ENCODE results near the gene HYAL2. TPM values are rescaled to one million over a fixed set of nuclear protein-coding genes. Genes with fewer than 3 reads are reported as not detected.
A peak's percentile ranks its signal among the peaks of the same experiment; 100 is the strongest.

Gene HYAL2
- total and polyA plus RNA-seq, 9 of the 15 experiments (the other 6 are each of a cell fraction or from before 2014, with no cell fraction given), result 0.36 to 22.7 (median 11.4) TPM; not detected in 1

DNA sequence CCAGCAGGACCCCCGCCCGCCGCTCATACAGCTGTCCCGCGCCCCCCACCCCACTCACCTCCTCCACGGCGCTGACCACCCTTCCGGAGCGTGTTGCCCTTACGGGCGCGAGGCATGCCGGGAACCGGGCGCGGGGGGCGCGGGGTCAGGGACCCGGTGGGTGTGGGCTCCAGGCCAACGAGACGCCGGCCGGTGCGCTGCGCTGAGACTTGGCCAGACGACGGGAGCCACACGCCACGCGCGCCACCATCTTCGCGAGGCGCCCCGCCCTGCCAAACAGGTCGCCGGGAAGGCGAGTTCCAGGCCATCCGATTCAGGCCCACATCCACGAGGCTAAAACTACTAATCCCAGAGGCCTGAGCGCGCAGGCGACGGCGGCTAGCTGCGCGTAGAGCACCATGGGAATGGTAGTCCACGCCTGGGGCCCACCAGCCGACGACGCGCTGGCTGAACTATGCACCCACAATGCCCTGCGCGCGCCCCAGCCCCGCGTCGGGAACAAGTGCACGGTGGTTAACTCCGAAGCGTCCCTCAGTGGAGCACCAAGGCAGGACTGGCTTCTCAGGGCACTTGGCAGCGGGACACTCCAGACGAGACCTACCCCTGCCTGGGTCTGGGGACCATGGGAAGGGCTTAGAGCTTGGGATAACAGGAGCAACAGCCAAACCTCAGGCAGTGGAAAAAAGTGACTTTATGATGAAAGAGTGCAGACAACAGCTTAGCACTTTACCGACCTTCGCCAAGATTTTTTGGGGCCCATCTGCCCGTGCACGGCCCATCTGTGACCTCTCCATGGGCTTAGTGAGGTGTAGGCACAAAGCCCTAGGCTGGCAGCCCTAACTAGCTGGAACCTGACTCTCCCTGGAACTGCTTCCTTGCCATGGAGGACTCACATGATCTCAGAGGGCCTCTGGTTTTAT lies 30.1 kb downstream of the HYAL2 start, which contains the start of gene IFRD2 (continued):
- TF ChIP-seq, protein P1, sequence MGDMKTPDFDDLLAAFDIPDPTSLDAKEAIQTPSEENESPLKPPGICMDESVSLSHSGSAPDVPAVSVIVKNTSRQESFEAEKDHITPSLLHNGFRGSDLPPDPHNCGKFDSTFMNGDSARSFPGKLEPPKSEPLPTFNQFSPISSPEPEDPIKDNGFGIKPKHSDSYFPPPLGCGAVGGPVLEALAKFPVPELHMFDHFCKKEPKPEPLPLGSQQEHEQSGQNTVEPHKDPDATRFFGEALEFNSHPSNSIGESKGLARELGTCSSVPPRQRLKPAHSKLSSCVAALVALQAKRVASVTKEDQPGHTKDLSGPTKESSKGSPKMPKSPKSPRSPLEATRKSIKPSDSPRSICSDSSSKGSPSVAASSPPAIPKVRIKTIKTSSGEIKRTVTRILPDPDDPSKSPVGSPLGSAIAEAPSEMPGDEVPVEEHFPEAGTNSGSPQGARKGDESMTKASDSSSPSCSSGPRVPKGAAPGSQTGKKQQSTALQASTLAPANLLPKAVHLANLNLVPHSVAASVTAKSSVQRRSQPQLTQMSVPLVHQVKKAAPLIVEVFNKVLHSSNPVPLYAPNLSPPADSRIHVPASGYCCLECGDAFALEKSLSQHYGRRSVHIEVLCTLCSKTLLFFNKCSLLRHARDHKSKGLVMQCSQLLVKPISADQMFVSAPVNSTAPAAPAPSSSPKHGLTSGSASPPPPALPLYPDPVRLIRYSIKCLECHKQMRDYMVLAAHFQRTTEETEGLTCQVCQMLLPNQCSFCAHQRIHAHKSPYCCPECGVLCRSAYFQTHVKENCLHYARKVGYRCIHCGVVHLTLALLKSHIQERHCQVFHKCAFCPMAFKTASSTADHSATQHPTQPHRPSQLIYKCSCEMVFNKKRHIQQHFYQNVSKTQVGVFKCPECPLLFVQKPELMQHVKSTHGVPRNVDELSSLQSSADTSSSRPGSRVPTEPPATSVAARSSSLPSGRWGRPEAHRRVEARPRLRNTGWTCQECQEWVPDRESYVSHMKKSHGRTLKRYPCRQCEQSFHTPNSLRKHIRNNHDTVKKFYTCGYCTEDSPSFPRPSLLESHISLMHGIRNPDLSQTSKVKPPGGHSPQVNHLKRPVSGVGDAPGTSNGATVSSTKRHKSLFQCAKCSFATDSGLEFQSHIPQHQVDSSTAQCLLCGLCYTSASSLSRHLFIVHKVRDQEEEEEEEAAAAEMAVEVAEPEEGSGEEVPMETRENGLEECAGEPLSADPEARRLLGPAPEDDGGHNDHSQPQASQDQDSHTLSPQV (IDR thresholded peaks at IDR 0.05), result peak; percentile 97
- TF ChIP-seq, protein P2, sequence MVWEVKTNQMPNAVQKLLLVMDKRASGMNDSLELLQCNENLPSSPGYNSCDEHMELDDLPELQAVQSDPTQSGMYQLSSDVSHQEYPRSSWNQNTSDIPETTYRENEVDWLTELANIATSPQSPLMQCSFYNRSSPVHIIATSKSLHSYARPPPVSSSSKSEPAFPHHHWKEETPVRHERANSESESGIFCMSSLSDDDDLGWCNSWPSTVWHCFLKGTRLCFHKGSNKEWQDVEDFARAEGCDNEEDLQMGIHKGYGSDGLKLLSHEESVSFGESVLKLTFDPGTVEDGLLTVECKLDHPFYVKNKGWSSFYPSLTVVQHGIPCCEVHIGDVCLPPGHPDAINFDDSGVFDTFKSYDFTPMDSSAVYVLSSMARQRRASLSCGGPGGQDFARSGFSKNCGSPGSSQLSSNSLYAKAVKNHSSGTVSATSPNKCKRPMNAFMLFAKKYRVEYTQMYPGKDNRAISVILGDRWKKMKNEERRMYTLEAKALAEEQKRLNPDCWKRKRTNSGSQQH (CRISPR knock-in tag; IDR thresholded peaks at IDR 0.05), result no peak
- TF ChIP-seq, protein P3, sequence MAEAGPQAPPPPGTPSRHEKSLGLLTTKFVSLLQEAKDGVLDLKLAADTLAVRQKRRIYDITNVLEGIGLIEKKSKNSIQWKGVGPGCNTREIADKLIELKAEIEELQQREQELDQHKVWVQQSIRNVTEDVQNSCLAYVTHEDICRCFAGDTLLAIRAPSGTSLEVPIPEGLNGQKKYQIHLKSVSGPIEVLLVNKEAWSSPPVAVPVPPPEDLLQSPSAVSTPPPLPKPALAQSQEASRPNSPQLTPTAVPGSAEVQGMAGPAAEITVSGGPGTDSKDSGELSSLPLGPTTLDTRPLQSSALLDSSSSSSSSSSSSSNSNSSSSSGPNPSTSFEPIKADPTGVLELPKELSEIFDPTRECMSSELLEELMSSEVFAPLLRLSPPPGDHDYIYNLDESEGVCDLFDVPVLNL (CRISPR knock-in tag; IDR thresholded peaks at IDR 0.05; ENCODE audit: low read depth), result no peak
- no peak for TF ChIP-seq PHB (CRISPR knock-in tag; IDR thresholded peaks at IDR 0.05)
- TF ChIP-seq ZNF436 (CRISPR knock-in tag; IDR thresholded peaks at IDR 0.05), result no peak
- TF ChIP-seq HDAC3 (IDR thresholded peaks at IDR 0.05; ENCODE audit: borderline replicate concordance, partially characterized antibody), result no peak
- peak; percentile 93 for TF ChIP-seq HMGN3 (IDR thresholded peaks at IDR 0.05; ENCODE audit: borderline replicate concordance, extremely low read depth, insufficient read length, low read depth, low read length)
- no peak for TF ChIP-seq RBM14 (IDR thresholded peaks at IDR 0.05; ENCODE audit: borderline replicate concordance, insufficient read depth, low read depth, low read length)
- no peak for TF ChIP-seq ZNF507 (tag; conservative IDR thresholded peaks at IDR 0.05)
- TF ChIP-seq HNRNPK (IDR thresholded peaks at IDR 0.05; ENCODE audit: low read depth, low read length, poor library complexity, severe bottlenecking), result no peak
- TF ChIP-seq, protein P4, sequence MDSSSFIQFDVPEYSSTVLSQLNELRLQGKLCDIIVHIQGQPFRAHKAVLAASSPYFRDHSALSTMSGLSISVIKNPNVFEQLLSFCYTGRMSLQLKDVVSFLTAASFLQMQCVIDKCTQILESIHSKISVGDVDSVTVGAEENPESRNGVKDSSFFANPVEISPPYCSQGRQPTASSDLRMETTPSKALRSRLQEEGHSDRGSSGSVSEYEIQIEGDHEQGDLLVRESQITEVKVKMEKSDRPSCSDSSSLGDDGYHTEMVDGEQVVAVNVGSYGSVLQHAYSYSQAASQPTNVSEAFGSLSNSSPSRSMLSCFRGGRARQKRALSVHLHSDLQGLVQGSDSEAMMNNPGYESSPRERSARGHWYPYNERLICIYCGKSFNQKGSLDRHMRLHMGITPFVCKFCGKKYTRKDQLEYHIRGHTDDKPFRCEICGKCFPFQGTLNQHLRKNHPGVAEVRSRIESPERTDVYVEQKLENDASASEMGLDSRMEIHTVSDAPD (CRISPR knock-in tag; IDR thresholded peaks at IDR 0.05), result no peak
- TF ChIP-seq CBFB (CRISPR knock-in tag; IDR thresholded peaks at IDR 0.05), result no peak
- TF ChIP-seq, protein P5, sequence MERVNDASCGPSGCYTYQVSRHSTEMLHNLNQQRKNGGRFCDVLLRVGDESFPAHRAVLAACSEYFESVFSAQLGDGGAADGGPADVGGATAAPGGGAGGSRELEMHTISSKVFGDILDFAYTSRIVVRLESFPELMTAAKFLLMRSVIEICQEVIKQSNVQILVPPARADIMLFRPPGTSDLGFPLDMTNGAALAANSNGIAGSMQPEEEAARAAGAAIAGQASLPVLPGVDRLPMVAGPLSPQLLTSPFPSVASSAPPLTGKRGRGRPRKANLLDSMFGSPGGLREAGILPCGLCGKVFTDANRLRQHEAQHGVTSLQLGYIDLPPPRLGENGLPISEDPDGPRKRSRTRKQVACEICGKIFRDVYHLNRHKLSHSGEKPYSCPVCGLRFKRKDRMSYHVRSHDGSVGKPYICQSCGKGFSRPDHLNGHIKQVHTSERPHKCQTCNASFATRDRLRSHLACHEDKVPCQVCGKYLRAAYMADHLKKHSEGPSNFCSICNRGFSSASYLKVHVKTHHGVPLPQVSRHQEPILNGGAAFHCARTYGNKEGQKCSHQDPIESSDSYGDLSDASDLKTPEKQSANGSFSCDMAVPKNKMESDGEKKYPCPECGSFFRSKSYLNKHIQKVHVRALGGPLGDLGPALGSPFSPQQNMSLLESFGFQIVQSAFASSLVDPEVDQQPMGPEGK (CRISPR knock-in tag; IDR thresholded peaks at IDR 0.05; ENCODE audit: borderline replicate concordance), result no peak
- no peak for TF ChIP-seq XRCC4 (IDR thresholded peaks at IDR 0.05; ENCODE audit: extremely low read depth, insufficient read depth, insufficient read length)
- TF ChIP-seq MIER1 (IDR thresholded peaks at IDR 0.05; ENCODE audit: low read depth), result no peak
- TF ChIP-seq L3MBTL2 (IDR thresholded peaks at IDR 0.05), result peak; percentile 82
